NK-92 (cell line): ENCODE results near the gene NLRP11.
"Not testable (repeated sequence)": the region's sequence is repeated elsewhere in the genome, so short reads cannot be mapped to it uniquely, and the experiment has no call there.

ENCODE experiments used
- DNase-seq: peaks from one replicate; lab custom pipeline; 2025; ENCODE audit not compliant: unreplicated experiment; lab: John Stamatoyannopoulos, UW

Gene NLRP11

DNA sequence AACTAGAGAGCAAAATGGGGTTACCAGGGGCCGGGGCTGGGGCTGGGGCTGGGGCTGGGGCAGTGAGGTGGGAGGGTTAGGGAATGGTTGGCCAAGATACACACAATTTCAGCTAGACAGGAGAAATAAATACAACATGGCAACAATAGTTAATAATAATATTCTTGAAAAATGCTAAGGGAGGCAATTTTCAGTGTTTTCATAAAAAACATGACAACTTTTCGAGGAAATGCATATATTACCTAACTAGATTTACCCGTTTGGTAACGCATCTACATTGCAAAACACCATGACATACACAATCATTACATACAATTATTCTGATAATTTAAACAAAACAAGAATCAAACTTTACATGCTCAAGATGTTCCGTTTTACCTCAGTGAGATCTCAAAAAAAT is 50.7 kb downstream of the NLRP11 start:
- no peak for DNase-seq

DNA sequence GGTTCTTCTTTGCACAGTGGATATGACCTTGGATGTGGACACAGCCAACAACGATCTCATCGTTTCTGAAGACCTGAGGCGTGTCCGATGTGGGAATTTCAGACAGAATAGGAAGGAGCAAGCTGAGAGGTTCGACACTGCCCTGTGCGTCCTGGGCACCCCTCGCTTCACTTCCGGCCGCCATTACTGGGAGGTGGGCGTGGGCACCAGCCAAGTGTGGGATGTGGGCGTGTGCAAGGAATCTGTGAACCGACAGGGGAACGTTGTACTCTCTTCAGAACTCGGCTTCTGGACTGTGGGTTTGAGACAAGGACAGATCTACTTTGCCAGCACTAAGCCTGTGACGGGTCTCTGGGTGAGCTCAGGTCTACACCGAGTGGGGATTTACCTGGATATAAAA is 53.5 kb downstream of the NLRP11 start:
- no peak for DNase-seq

DNA sequence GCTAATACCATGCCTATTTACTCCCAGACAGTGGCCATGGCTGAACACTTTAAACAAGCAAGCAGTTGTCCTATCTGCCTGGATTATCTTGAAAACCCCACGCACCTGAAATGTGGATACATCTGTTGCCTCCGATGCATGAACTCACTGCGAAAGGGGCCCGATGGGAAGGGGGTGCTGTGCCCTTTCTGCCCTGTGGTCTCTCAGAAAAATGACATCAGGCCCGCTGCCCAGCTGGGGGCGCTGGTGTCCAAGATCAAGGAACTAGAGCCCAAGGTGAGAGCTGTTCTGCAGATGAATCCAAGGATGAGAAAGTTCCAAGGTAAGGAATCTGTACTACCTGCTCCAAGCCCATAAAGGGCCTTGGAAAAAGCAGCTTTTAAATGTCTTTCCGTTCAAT is 54.3 kb downstream of the NLRP11 start:
- no peak for DNase-seq

DNA sequence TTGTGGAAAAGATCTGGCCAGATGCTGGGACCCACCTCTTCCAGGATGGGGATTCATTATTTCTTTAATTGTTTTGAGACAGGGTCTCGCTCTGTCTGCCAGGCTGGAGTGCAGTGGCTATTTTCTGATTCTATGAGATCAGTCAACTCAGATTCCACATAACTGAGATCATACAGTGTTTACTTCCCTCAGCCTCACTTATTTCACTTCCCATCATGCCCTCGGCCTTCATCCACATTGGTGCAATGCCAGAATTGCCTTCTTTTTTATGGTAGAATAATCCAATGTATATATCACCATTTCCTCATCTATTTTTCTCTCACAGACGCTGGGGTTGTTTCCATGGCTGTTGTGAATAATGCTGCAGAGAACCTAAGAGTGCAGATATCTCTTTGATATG is 62.2 kb downstream of the NLRP11 start:
- DNase-seq = not testable (repeated sequence)

DNA sequence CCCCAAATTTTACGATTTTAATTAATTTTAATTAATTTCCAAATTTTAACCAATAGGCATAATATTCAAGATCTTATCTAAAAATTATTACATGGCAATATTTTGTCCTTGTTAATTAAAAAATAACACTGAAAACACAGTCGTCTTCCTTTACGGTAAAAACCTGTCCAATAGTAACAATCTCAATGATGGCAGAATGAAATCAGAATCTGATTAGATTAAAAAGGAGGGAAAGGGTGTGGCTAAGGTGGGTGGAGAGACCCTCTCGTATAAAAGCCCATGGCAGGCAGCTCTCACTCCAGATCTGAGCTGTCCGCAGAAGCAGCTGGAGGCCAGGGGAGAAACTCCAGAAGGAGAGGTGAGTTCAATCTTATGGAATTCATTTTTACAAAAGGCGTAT is 63.0 kb downstream of the NLRP11 start, which contains the start of gene RFPL4AL1:
RFPL4AL1 (plus strand) TSS at position 301 of the 400 bp plus-strand sequence. CDS start 2,687 bp downstream, outside the sequence.
- DNase-seq = not testable (repeated sequence)

DNA sequence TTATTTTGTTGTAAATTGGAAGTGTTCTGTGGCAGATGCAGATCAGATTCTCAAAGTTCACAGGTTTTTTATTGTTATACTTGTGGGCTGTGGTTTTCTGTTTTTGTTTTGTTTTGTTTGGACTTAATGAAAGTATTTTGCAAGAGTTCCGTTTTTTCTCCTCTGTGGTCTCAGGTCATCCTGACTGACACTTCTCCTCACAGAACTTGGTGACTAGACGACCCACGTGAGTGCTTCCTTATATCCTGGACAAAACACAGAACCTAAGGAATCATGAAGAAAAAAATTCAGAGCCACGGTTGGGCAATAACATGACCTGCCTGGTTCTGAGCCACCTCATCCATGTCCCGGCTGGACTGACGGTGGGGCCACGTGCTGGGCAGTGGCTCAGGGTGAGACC is 65.3 kb downstream of the NLRP11 start:
- DNase-seq = no peak

DNA sequence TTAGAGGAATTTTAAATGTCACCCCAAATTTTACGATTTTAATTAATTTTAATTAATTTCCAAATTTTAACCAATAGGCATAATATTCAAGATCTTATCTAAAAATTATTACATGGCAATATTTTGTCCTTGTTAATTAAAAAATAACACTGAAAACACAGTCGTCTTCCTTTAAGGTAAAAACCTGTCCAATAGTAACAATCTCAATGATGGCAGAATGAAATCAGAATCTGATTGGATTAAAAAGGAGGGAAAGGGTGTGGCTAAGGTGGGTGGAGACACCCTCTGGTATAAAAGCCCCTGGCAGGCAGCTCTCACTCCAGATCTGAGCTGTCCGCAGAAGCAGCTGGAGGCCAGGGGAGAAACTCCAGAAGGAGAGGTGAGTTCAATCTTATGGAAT is 73.0 kb downstream of the NLRP11 start, which contains the start of gene RFPL4A:
RFPL4A (plus strand) TSS at position 301 of the 400 bp plus-strand sequence. CDS start 2,704 bp downstream, outside the sequence.
- DNase-seq = not testable (repeated sequence)

DNA sequence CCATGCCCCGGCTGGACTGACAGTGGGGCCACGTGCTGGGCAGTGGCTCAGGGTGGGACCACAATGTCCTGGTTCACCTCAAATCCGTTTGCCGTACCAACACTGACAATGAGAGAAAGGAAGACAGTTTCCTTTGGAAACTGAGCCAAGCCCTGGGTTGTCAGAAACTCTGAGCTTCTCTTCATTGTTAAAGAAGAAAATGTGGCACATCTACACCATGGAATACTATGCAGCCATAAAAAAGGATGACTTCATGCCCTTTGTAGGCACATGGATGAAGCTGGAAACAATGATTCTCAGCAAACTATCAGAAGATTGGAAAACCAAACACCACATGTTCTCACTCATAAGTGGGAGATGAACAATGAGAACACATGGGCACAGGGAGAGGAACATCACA is 75.0 kb downstream of the NLRP11 start:
- DNase-seq = not testable (repeated sequence)

DNA sequence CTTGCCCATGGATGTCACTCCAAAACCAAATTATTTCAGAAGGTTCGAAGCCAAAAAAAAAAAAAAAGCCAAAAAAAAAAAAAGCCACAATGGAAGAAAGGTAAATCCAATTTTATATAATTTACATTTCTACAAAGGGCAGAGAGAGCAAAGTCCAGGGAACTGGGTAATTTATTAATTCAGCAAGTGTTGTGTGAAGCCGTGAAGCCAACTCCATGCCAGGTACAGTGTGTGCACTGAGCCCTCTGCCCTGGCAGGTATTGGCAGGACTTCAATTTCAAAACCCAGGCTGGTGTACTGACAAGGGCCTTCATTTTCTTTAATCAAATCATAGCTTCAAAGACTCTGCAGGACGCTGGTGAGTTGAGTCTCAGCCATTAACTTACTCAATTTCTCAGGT is 78.4 kb downstream of the NLRP11 start:
- no peak for DNase-seq

DNA sequence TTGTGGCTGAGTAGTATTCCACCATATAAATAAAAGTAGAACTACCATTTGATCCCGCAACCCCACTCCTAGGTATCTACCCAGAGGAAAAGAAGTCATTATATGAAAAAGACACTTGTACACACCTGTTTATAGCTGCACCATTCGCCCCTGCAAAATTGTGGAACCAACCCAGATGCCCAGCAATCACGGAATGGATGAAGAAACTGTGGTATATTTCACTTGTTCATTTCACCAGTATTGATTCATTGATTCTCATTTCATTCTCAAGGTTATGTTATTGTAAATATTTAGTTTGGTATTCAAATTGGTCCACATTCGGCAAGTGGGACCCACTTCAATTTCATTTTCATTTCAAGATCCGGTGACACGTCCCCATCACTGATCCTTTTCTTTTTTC is 81.1 kb downstream of the NLRP11 start:
- no peak for DNase-seq

DNA sequence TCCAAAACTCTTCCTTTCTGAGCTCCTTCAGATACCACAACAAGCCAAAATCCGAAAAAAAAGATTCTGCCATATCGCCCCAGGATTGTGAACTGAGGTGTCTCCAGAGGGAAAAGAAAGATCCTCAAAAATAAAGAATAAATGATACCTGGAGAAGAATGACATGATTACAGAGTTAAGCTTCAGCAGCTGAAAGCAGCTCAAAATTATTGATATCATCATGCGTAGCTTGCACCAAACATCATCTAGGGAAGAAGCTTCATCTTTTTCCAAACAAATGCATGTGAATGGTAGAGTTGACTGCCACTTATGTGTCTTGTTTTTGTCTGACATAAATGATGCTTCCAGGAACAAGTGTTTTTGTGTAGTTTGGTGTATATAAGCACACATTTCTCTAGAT is 93.5 kb downstream of the NLRP11 start, which contains the start of gene NLRP9:
NLRP9 (minus strand) TSS at position 101 of the 400 bp plus-strand sequence; CDS start at position 73, 28 bp downstream.
- DNase-seq = no peak
